CD4-positive, alpha-beta T cell treated with Interleukin-4 for 4 hours (primary cell): ENCODE data around the gene E2F8.

Experiments used
- DNase-seq: peaks from one replicate; pipeline ENCODE4 v3.0.0-alpha.2; 2020

Gene E2F8

DNA sequence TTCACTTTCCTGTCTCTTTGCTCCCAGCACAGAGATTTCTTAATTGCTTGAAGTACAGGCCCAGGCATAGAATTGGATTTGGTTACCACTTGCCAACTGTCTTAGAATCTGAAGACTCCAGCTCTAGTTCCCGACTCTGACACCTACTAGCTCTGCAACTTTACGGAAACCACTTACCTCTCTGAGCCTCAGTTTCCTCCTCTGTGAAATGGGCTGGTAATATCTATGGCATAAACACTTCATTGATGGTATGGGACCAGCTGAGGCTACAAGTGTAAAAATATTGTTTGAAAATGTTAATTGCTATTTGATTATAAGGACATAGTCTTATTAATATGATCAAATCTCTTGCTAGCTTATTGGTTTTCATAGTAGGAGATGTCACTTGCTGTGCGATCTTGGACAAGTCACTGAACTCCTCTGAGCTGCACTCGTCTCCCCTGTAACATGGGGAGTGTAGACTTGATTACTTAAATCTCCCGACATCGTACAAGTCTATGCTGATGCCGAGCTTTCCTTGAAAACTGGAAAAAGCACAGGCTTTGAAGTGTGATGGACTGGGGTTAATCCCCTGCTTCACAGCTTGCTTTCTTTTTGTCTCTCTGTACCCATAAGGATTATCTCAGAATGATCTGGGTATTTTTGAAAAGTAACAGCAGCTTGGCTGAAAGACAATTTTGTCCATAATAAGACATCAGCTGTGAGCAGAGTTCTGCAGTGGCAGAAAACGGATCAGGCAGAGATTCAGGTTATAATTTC lies 11.8 kb upstream of the E2F8 start:
- no peak for DNase-seq

DNA sequence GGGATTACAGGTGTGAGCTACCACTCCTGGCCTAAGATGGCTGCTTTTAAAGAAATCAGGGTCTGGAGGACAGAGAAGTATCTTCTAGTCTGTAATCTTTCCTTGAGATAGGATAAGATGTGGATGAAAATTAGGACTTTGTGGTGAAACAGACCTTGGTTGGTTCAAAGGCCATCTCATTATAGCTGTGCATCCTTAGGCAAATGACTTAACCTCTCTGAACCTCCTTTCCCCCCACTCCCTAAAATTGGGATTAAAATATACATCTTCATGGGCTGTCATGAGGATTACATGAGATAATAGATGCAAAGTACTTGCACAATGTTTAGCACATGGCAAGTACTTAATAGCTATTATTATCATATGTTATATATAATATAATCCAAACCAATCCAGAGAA lies 10.8 kb upstream of the E2F8 start:
- DNase-seq = no peak

DNA sequence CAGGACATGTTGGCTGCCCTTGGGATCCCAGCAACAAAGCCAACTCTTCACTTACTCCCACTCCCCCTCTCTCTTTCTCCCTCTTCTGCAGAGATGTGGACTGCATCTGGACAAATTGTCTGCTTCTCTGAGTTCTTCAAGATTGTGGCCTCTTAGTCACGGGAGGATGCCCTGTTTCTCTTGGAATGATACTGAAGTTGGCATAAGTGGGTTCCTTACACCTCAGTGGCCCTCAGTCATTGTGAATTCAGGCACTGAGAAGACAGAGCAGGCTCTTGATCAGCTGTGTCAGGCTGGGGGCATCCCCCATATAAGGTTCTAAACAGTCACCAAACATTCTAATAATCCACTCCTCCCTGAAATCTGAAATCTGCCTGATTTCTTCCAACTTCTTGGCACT lies 6.1 kb upstream of the E2F8 start:
- DNase-seq = no peak

DNA sequence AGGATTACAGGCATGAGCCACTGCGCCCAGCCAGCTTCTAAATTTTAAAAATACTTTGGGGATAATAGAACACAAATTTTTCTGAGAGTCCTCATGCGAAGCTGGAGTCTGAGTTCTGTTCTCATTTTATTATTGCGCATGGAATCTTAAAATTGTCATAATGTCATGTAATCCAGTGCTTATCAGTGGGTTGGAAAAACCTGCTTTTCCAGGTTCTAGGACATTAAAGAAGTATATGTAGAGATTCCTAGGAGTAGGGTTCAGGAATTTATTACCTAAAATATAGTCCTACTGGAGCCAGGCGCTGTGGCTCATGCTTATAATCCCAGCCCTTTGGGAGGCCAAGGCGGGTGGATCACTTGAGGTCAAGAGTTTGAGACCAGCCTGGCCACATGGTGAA lies 4.6 kb upstream of the E2F8 start:
- DNase-seq = no peak

DNA sequence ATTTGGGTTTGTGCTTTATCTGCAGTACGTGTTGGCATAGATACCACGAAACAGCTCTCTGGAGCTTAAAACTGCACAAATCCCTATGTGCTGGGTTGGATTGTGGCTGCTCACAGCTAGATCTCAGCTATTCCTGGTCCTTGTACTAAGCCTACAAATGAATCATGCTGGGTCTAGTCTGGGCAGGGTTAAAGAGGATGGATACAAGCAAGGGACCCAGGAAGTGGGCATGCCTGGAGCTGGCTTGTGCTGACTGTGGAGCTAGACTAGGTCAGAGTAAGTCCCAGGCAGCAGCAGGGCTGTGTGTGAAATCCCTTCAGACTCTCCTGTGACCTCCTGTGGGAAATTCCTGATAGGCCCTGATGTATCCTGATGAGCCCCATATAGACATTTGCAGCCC lies 3.9 kb upstream of the E2F8 start:
- DNase-seq = no peak

DNA sequence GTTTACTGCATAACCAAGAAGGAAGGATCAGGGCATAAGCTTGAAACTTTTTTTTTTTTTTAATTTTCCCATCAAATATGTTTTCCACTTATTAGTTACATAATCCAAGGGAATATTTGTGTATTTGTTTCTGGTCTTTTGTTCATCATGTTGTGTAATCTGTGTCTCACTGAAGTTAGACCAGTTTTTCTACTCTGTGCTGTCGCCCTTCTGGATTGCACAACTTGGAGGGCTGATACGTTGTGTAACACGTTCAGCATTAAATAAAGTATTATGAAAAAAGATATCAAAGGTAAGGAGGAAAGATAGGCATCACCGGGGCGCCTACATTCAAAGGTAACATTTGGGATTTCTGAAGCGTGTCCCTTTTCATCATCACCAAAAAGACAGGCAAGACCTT lies 3.3 kb upstream of the E2F8 start:
- DNase-seq = no peak

DNA sequence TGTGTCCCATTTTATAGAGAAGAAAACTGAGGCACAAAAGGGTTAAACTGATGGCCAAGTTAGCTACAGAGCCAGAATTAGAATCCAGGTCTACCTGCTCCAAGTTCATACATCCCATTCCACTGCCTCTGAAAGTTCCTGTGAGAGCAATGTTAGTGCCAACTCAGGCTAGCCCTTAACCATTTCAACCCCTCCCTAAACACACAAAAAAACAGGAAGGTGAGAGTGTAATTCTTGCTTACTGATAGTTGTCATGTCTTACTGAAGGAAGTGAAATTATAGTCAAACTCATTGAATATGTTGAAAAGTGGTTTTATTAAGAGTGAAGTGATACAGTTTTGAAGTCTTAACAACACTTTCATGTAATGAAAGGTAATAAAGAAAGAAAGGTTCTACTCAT lies 2.9 kb upstream of the E2F8 start:
- DNase-seq = no peak

DNA sequence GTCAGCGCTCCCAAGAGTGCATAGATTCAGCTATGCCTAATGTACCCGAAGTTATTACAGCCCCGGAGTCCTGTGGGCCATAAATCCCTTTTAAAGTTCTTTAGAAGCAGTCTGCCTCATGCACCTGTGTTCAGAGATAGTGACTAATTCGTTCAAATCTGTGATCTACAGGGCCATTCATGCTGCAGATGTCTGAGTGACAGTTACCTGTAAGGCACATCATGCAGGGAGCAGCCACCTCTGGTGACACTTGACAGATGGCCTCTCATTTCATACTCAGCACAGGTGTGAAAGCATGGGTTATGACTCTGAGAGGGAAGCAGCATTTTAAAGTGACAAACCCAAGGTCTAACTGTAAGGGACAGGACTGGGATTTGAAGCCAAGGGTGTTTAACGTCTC lies 2.4 kb upstream of the E2F8 start:
- DNase-seq = no peak

DNA sequence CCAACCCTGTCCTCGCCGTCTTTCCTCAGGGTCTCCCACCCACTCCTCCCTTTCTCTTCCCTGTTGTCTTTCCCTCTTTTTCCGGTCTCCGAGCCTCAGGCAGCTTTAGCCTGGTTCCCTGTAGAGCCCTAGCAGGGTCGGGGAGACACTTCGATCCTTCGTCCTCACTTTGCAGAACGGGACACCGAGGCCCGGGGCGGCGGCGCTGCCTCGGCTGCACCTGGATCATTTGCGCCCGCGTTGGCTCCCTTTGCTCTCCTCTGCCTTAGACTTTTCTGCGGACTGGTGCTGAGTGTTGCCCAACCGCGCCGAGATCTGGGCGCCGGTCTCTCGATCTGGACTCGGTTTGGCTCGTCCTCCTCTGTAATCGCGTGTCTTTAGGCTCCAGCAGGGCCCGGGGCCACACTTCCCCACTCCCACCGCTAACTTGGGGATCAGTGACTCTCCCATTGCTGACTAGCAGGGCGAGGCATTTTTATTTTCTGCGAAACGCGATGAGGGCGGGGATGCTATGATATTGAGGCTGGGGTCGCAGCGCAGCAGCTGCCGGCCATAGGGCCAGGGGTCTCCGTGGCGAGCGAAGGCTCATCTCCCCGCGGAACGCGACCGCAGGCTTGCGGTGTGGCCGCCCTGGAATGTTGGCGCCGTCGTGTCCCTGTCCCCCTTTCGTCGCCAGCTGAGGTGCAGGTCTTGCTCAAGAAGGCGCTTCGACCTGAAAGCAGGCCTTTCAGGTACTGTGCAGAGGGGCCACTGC lies 1.6 kb upstream of the E2F8 start:
- no peak for DNase-seq

DNA sequence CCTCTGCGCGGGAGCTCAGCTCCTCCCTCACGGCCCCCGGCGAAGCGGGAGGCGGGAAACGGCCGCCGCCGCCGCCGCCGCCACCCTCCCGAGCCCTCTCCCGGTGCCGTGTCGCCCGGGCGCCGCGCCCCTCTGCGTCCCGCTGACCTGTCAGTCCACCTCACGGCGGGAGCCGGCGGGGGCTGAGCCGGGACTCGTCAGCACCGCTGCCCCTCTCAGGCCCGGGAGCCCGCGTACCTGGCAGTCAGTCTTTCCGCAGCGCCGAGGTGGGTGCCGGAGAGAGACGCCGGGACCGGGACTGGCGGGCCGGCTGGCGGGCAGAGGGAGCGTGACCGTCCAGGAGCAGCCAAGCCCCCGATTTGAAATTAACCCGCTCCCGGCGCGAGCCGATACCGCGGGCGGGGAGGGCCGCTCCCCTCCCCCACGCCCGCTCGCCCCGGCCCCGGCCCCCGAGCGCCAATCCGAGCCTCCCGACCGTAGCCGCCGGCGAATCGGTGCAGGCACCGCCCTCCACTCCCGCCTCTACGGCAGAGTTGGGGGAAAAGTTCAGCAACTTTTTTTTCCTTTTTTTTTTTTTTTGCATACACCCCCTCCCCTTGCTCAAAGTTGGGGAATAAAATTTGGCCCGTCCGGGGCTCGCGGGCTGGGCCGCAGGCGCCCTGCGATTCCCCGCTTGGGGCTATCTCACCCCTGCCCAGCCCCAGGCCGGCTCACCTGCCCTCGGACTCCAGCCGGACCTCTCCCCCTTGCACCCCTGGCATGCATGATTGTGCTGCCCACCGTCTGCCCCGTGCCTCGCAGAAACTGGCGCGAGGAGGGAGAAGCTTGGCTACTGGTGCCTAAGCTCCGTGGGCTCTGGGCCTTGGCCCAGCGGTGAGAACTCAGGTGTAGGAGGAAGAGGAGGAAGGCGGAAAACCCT lies 774 bp upstream of the E2F8 start:
- no peak for DNase-seq

DNA sequence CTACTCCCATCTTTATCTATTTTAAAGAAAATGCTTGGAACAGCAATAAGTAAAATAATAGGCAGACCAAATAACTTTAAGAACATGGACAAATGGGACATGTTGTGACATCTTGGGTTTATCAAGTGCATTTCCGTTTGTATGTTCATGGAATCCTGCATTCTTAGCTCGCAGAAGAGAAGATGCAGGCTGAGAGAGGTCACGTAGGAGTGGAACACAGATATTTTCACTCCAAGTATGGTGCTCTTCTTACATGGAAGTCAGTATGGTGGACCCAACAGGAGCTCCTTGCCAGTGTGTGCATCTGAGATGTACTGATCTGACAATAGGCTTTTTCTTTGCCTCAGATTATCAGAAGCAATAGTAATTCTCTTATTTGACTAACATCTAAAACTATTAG lies 1.7 kb downstream of the E2F8 start:
- DNase-seq = no peak

DNA sequence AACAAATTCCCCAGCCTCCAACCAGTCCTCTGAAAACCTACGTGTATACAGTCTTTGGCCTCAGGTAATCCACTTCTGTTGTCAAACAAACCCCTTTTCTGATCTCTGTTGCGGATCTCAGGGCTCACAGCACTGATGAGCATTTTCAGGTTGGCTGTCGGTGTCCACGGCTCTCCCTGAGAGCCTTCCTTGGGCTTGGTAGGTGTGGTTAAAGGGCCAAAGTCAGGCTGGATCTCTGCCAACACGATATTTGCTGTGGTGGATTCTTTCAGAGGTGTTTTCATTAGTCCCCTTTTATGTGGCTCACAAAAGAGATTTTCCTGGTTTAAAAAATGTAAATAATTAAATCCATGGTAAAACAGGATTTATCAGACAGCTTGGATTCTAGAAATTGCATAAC lies 2.9 kb downstream of the E2F8 start:
- no peak for DNase-seq

DNA sequence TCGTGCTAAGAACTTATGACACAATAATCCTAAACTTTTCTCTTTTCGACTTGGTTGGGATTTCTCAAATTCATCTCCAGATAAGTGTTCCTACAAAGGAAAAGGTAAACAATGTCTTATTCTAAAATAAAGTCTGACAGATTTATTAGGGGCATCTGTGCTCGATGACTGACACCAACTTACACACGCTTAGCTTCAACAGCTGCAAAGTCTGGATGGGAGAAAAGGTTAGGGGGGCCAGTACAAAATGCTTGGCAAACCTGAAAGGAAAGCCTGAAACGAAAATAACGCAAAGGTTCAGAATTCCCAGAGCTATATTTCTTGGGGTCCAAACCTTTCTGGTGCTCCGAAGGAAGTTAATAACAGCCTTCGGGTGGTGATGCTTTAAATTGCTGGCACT lies 3.4 kb downstream of the E2F8 start:
- DNase-seq = no peak

DNA sequence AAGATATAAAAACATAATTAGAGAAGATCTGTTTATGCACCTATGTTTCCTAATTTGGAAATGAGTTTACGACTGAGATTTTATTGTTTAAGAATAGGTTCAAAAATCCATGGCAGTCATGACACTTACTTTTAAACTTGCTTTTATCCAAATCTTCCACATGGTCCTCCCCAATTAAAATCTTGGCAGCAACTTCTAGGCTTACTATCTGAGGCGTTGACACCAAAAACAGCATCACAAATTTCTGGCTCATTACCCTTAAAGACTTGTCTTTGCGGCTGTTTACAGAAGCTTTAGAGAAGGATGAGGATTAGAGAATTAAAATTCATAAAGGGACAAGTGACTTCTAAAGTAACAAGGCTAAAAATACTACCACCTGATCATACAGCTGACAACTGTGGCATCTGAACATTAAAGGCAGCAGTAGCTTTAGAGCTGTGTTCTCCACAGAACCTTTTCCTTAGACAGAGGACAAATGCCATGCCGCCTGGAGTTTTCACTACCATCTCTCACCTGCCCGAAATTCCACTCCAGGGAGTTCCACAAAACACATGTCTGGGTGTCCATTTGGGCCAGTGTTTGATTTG lies 6.4 kb downstream of the E2F8 start:
- no peak for DNase-seq

DNA sequence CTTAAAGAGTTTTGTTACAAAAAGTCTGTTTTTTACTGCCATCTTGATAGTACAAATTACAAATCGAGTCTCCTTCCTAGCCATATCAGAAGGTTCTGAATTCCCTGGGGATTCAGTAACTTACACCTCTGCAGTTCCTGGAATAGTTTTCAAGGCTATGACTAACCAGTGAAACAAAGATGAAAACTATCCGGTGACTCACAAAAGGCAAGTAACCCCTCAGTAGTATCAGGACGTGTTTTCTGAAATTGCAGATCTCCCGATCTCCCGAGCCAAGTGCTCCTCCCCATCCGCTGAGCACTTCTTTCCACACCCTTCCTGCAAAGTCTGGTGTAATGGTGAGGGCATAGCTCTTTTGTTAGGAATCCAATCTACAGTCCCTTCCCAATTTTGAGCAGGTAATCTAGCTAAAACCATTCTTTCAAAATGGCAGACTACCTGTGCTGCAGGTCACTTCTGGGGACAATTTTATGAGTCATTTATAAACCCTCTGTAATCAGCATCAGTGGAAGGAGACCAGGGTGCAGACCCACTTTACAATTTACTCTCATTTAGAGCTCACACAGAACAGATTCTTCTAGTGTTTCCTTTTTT lies 7.7 kb downstream of the E2F8 start:
- no peak for DNase-seq

DNA sequence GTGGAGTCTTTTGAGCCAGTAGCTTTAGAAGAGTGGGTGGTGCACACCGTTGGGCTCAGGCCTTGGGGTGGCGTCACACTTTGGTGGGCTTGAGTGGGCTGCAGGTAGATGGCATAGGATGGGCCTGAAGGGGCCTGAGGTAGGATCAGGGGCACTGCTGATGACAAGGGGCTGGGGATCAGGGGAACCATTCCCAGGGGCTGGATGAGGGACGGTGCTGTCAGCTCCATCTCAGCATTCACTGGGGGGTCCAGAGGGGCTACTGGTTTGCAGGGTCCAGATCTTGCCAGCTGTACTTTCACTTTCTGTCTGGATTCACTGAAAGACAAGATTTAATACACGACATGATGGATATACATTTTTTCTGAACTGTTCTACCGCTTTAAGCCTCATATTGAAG lies 11.1 kb downstream of the E2F8 start:
- DNase-seq = no peak

DNA sequence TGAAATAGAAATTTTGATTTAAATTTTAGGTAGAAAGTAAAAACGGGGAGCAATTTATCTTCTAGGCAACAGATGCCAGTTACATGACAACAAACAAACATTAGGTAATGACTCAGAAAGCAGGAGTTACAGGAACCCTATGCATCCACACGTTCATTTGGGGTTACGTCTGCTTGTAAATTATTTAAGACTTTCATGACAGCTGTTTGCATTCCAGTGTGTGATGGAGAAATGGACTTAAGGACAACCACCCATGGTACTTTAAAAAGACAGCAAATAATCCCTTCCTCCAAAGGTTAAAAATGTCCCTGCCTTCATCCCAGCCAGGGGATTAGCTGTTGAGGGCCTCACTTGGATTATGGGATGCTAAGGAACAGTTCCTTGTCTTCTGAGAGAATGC lies 11.8 kb downstream of the E2F8 start:
- no peak for DNase-seq

DNA sequence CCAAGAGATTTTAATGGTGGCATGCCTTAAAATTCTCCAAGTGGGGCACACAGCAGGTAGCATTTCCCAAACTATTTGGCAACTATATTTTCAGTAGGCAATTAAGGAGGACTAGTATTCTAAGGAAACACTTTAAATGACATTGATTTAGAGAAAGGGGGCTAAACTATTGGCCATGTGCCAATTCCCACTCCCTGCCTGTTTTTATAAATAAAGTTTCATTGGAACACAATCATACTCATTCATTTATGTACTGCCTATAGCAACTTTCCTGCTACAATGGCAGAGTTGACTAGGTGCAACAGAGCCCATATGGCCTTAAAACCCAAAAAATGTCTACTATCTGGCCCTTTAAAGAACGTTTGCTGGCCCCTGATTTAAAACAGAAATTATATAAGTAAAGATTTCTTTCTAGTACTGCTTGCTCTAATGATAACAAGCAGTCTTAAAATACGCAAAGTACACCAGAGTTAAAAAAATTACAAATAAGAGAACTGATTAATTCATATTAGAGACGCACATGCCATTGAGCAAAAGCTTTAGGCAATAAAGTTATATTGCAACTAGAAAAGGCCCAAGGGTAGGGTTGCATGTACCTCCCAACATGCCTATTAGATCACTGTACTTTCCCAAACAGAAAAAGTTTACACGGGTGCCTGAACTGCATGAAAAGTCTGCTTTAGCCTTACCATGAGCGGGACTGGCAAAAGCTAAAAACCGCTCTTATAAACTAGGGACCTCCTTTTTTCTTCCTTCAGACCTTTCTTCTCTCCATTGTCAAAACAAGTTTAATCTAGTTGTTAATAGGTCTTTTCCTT lies 14.2 kb downstream of the E2F8 start:
- no peak for DNase-seq

DNA sequence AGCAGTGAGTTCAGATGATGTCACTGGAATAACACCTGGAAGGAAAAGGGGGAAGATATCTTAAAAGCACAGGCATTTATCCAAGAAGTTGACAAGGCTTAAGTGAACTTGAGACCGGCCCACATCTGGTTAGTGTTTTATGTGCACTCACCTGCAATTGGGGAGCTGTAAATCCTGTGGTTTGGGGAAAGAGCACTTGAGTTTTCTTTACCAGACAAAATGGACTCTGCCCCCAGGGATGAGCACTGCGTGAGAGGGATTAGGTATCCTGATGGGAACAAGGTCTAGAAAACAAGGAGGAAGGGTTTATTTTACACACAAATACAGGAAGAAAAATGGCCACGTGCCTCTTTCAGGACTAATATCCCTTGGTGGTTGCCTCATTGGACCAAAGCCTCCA lies 15.2 kb downstream of the E2F8 start:
- DNase-seq = no peak

DNA sequence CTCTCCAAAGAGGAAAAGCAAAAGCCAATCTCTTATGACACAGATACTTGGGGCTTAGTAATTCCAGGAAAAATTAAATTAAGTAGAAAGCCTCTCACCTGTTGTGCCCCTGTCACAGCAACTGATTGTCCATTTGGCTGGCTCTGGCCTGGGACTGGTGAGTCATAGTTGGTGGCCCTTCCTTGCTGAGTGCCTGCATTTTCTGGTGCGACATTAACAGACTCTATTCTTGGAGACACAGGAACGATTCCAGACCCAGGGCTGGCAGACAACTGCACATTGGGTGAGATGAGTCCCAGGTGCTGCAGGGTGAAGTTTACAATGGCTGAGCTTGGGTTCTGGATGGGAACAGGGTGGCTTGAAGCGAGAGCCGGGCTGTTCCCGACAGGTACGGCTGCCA lies 15.6 kb downstream of the E2F8 start:
- no peak for DNase-seq

DNA sequence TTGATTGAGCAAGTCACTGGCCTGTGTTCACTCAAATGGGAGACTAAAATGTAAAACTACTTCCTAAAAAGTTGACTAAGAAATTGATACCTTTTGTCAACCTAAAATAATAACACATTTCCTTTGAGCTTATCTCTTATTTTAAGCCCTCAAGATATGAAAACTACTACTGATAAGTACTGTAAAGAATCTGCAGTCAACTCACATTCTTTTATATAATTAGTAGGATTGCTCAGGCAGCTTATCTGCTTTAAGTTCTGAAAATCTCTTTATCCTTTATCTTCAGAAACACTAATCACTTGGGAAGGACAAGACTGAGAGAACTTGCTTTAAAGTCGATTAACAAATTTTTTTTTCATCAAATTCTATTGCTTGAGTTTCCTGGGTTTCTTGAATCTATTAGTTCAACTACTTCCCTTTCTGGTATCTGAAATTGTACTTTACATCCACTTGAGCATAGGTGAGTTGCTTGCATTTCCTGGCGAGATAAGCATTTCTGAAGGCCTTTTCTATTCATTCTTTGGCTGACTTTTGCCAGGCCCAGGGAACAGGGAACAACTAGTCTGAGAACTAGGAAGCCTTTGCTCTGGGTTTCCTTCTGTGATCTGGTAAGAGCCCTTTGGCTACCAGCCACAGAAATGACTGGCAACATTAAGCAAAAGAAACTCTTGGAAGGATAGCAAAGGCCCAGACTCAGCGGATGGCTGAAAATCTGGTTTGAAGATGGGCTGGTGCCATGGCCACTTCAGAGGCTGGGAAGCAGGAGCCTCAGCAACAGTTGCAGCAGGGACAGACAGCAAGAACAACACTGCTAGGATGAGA lies 19.6 kb downstream of the E2F8 start:
- no peak for DNase-seq
